Osteoblast (primary cell): ENCODE results near the gene MATCAP1. TPM values are rescaled to one million over a fixed set of nuclear protein-coding genes. Genes with fewer than 3 reads are reported as not detected.

ENCODE experiments used
- DNase-seq: peaks from one replicate; pipeline ENCODE4 v3.0.0; 2011; ENCODE audit warnings: low spot score, mixed read lengths; ENCODE audit not compliant: insufficient read length; ENCODE audit errors: missing footprints
- H2AFZ ChIP-seq: 2 replicates; pipeline ENCODE4 v1.6.0; 2011; ENCODE audit warnings: mild to moderate bottlenecking, low read length
- H3K27ac ChIP-seq: 2 replicates; pipeline ENCODE4 v1.5.1; 2011; ENCODE audit warnings: mild to moderate bottlenecking, low read depth, low read length, moderate library complexity
- H3K27me3 ChIP-seq: 2 replicates; pipeline ENCODE4 v1.6.0; 2012; ENCODE audit warnings: mild to moderate bottlenecking, control low read depth, inconsistent platforms, low read length, moderate library complexity; ENCODE audit not compliant: insufficient read depth
- H3K36me3 ChIP-seq: 2 replicates; pipeline ENCODE4 v1.5.1; 2011; ENCODE audit warnings: mild to moderate bottlenecking, low read length, control low read depth, moderate library complexity; ENCODE audit not compliant: insufficient read depth
- H3K4me1 ChIP-seq: 2 replicates; pipeline ENCODE4 v1.5.1; 2011; ENCODE audit warnings: mild to moderate bottlenecking, low read length, control low read depth, moderate library complexity; ENCODE audit not compliant: insufficient read depth
- H3K4me2 ChIP-seq: 2 replicates; pipeline ENCODE4 v1.6.0; 2011; ENCODE audit warnings: mild to moderate bottlenecking, low read length; ENCODE audit not compliant: insufficient read depth
- H3K4me3 ChIP-seq: fragments of 200-600 bp; sonication (generic); 3 replicates; pipeline ENCODE4 v1.5.1; 2012; ENCODE audit warnings: mild to moderate bottlenecking, low read length, inconsistent platforms; ENCODE audit not compliant: insufficient read depth
- H3K79me2 ChIP-seq: 2 replicates; pipeline ENCODE4 v1.6.0; 2012; ENCODE audit warnings: mild to moderate bottlenecking, low read length, control low read depth, inconsistent platforms; ENCODE audit not compliant: insufficient read depth
- H3K9me3 ChIP-seq: 2 replicates; pipeline ENCODE4 v1.5.1; 2011; ENCODE audit warnings: low read depth, low read length, control low read depth
- H4K20me1 ChIP-seq: 2 replicates; pipeline ENCODE4 v1.6.0; 2012; ENCODE audit warnings: mild to moderate bottlenecking, low read length, control low read depth; ENCODE audit not compliant: insufficient read depth
- total RNA-seq: library from RNA; depleted of rRNA; stranded (reverse); fragments of >200 nt; gene quantifications from 2 replicates; pipeline ENCODE4 v1.2.3, GENCODE V29; 2012
- TF ChIP-seq, protein P1 (sequence below): IDR thresholded peaks from 2 replicates; pipeline ENCODE4 v1.5.1; 2011; ENCODE audit warnings: mild to moderate bottlenecking, low read depth, low read length, moderate library complexity; ENCODE audit errors: extremely low read depth

MATCAP1 gene
- total RNA-seq, 1 donor, result 3.6 TPM

- Histone ChIP-seq H3K36me3 (peaks cover 6% of the 10 kb centered on the region), H3K9me3 (no peaks in the 10 kb centered on the region), H3K27ac (no peak overlapping the region), H3K4me3 (no peak overlapping the region), H3K4me1 (peaks cover 11% of the 10 kb centered on the region), H3K4me2 (no peak overlapping the region), H3K27me3 (peaks cover 9% of the 10 kb centered on the region), H3K79me2 (peaks cover 4% of the 10 kb centered on the region), H4K20me1 (peaks cover 44% of the 10 kb centered on the region), H2AFZ (no peak overlapping the region)
- TF ChIP-seq, protein P1, sequence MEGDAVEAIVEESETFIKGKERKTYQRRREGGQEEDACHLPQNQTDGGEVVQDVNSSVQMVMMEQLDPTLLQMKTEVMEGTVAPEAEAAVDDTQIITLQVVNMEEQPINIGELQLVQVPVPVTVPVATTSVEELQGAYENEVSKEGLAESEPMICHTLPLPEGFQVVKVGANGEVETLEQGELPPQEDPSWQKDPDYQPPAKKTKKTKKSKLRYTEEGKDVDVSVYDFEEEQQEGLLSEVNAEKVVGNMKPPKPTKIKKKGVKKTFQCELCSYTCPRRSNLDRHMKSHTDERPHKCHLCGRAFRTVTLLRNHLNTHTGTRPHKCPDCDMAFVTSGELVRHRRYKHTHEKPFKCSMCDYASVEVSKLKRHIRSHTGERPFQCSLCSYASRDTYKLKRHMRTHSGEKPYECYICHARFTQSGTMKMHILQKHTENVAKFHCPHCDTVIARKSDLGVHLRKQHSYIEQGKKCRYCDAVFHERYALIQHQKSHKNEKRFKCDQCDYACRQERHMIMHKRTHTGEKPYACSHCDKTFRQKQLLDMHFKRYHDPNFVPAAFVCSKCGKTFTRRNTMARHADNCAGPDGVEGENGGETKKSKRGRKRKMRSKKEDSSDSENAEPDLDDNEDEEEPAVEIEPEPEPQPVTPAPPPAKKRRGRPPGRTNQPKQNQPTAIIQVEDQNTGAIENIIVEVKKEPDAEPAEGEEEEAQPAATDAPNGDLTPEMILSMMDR, result no peak
- DNase-seq, result peak; percentile 82
Measured at GRCh38 chr16:67157892-67158635, 25.7 kb downstream of the MATCAP1 start.

DNA sequence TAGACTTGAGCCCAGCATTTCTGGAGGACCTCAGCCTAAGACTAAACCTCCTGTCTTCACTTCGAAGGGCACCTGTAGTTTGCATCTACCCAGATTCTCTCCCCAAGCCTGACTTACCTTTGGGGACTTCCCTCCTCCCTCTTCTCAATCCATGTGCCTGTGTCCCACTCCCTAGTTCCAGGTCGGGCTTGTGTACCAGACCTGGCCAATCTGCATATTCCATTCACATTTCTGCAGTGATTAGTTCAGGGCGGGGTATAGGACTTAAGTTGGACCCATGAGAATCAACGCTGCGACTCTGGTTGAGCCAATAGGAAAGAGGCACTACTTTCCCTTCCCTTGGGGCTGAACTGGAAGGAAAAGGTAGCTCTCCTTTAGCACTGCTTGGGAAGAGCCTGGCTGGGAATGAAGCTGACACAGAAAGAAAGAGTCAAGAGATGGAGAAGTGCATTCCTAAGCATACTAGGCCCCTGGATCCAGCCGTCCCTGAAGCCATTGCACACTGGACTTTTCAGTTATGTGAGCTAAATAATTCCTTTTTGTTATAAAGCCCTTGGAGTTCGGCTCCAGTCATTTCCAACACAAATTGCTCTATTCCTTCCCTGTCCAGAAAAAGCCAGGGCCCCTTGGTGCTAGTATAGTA, 26.5 kb downstream of the MATCAP1 start:
- H3K36me3 ChIP-seq, result peaks cover 6% of the 10 kb centered on the region
- no peak overlapping the region for H2AFZ ChIP-seq
- peaks cover under 1% of the 10 kb centered on the region for H3K27me3 ChIP-seq
- H3K27ac ChIP-seq, result no peak overlapping the region
- H3K9me3 ChIP-seq, result no peaks in the 10 kb centered on the region
- peaks cover 40% of the 10 kb centered on the region for H4K20me1 ChIP-seq
- peaks cover 11% of the 10 kb centered on the region for H3K4me1 ChIP-seq
- no peak overlapping the region for H3K4me3 ChIP-seq
- TF ChIP-seq, protein P1, result no peak
- peaks cover 4% of the 10 kb centered on the region for H3K79me2 ChIP-seq
- peak; percentile 68 for DNase-seq
- H3K4me2 ChIP-seq, result no peak overlapping the region

GRCh38 chr16:67156143-67156844, 27.5 kb downstream of the MATCAP1 start:
- peak; percentile 75 for DNase-seq

More at GRCh38 chr16:67156143-67156844, 27.5 kb downstream of the MATCAP1 start:
- TF ChIP-seq, protein P1, result no peak
- Histone ChIP-seq H3K79me2 (peaks cover 4% of the 10 kb centered on the region), H3K36me3 (peaks cover 6% of the 10 kb centered on the region), H3K4me1 (peaks cover 10% of the 10 kb centered on the region), H3K4me3 (no peak overlapping the region), H3K27ac (no peak overlapping the region), H3K4me2 (no peak overlapping the region), H4K20me1 (peaks cover 35% of the 10 kb centered on the region), H3K9me3 (no peaks in the 10 kb centered on the region), H3K27me3 (no peaks in the 10 kb centered on the region), H2AFZ (no peak overlapping the region)
